Cardiac fibroblast (primary cell): Measurements from ENCODE around the gene SEMA5A.
A peak's percentile ranks its signal among the peaks of the same experiment; 100 is the strongest.

ENCODE experiments used
- DNase-seq, 2 donors: peaks; one replicate each; pipeline versions ENCODE4 v3.0.0 to v3.0.0-alpha.2; 2010; ENCODE audit warnings: low read depth in 2 of 2
- H3K4me3 ChIP-seq, 2 donors: replicated peaks in 1 of 2; 1 replicate in 1 of 2; 2 replicates in 1 of 2; pipeline ENCODE4 v1.5.1; 2011; ENCODE audit warnings: low read depth in 2 of 2, low read length in 2 of 2, mild to moderate bottlenecking in 2 of 2, moderate library complexity in 1 of 2
- TF ChIP-seq, protein P1 (sequence below): IDR thresholded peaks from one replicate; pipeline ENCODE4 v1.5.1; 2011; ENCODE audit warnings: low read depth, mild to moderate bottlenecking, low read length, inconsistent platforms

The SEMA5A gene

DNA sequence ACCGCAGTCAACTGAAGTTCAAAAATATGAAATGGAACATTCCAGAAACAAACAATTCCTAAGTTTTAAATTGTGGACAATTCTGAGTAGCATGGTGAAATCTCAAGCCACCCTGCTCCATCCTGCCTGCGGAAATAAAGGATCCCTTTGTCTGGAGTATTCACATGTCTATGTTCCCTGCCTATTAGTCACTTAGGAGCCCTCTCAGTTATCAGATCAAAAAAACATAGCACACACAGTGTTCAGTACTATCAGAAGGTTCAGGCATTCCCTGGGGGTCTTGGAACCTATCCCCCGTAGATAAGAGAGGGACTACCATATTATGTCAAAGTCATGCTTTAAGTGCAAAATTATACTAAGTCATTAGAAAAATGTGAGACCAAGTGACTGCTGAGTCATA, 300.8 kb downstream of the SEMA5A start:
- peak; percentile 27 to 51 for DNase-seq
- H3K4me3 ChIP-seq: no peak overlapping the region
- TF ChIP-seq, protein P1, sequence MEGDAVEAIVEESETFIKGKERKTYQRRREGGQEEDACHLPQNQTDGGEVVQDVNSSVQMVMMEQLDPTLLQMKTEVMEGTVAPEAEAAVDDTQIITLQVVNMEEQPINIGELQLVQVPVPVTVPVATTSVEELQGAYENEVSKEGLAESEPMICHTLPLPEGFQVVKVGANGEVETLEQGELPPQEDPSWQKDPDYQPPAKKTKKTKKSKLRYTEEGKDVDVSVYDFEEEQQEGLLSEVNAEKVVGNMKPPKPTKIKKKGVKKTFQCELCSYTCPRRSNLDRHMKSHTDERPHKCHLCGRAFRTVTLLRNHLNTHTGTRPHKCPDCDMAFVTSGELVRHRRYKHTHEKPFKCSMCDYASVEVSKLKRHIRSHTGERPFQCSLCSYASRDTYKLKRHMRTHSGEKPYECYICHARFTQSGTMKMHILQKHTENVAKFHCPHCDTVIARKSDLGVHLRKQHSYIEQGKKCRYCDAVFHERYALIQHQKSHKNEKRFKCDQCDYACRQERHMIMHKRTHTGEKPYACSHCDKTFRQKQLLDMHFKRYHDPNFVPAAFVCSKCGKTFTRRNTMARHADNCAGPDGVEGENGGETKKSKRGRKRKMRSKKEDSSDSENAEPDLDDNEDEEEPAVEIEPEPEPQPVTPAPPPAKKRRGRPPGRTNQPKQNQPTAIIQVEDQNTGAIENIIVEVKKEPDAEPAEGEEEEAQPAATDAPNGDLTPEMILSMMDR: no peak

DNA sequence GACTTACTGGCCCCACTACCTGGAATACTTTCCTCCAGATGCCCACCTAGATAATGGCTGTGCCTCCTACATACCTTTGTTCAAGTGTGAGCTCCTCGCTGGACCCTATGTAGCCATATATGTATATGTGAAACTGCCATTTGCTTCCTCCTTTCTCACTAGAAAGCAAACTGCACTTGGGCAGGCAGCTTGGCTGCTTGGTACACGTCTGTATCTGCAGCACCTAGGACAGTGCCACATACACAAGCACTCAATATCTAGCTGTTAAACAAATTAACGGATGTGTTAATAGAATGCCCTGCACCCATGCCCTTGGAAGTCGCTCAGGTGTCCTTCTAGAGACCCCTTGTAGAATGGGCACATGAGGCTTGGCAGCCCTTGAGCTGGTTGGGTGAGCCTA, 301.5 kb downstream of the SEMA5A start:
- no peak for DNase-seq
- no peak overlapping the region for H3K4me3 ChIP-seq
- TF ChIP-seq, protein P1: no peak

DNA sequence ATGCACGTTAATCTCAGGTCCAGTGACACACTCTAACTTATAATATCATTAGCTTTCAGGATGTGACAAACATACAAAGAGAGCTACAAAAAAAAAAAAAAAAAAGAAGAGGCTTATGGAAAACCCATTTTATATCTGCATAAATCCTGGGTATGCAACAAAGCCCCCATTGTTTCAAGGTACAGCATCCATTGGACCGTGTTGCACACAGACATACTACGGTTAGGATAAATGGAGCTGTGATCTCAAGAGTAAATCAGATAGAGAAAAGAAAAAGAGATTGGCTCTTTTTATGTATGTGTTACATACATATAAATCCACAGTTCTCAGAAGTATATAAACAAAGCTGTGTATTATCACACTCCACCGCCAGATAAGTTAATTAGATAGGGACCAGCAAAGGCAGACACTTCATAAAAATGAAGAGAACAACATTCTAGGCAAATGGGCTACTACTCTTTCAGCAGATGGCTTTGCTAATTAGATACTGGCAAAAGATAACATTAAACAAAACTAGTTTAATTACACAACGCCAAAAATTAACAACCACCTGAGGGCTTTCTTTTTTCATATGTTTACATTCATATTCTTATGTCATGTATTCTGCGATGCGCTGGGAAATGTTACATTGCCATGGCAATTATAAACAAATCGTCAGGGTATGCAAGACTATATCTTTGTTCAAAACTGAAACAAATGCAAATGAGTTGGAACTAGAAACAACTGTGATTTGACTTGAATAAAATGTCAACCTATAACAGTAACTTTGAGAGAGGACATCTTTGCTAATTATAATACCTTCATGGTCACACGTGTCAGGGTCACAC, 304.2 kb downstream of the SEMA5A start:
- no peak overlapping the region for H3K4me3 ChIP-seq
- TF ChIP-seq, protein P1: no peak
- no peak for DNase-seq

DNA sequence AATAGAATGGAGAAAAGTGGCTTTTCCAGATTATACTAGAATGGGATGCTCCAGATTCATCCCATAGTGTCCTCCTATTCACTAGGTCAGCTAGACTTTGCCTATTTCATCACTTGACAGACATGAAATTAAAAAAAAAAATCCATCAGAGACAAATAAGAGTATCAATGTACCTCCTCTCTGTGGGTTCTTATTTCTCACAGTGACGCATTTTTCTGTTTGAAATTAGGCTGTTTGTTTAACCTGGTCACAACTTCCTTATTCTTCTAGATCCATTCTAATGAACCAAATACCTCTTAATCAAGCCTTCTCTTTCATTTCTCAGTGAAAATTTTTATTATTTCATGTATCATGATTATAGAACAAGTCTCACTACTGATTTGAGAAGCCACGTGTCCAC, 305.4 kb downstream of the SEMA5A start:
- DNase-seq: no peak
- TF ChIP-seq, protein P1: no peak
- H3K4me3 ChIP-seq: no peak overlapping the region

DNA sequence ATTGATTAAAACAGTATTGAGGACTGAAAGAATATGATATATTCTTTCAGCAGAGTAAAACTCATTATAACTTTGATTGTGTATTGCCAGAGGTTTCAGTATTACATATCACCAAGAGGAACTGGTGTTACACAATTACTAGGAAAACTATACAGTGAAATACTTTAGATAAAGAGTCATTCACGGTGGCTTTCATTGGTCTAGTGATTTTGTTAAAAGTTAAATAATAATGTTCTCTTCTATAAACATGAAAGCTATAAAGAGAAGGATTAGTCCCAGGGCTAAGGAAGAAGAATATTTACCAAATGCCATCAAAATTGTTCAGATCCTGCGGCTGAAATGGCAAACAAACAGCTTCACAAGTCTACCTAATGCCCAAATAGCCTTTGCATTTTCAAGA, 306.2 kb downstream of the SEMA5A start:
- TF ChIP-seq, protein P1: no peak
- no peak overlapping the region for H3K4me3 ChIP-seq
- DNase-seq: peak; percentile 24 to 48

DNA sequence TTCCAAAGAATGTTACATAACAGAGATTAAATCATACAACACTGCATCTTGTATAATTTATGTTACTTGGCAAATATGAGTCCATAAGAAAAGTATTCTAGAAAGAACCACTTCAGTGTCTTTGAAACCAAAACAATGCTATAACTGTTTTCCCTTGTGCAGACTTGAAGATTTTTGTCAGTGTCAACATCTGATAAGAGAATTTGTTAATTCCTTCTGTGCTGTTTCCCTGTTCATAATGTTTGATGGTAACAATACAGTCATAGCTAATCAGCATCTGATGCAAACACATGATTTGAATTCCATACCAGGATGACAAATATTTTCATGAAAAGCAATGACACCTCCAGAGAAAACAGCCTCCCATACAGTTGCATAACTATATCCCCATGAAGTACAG, 306.8 kb downstream of the SEMA5A start:
- TF ChIP-seq, protein P1: no peak
- no peak overlapping the region for H3K4me3 ChIP-seq
- DNase-seq: peak; percentile 32 to 61
